A549 (cell line): Measurements from ENCODE around the gene ZNF428. TPM values are rescaled to one million over a fixed set of nuclear protein-coding genes. Genes with fewer than 3 reads are reported as not detected.

Source experiments
- ATAC-seq, 2 experiments: fragments of 200-7000 bp in 1 of 2; fragments of >200 bp in 1 of 2; cut with Nextera tagmentation in 1 of 2; cut with Tn5 transposase in 1 of 2; 3 replicates each; pipeline versions ENCODE4 v1.8.0 to v1.9.1; 2018 to 2020; ENCODE audit warnings: mild to moderate bottlenecking in 1 of 2, moderate library complexity in 1 of 2
- CTCF ChIA-PET: fragments of 300-600 bp; sonication (Branson Sonifier 250); formaldehyde crosslinking; extraction: SDS; loops from one replicate; lab custom pipeline; 2021; ENCODE audit warnings: antibody characterized with exemption, inconsistent platforms; lab: Yijun Ruan, JAX
- POLR2A ChIA-PET: fragments of 350-600 bp; formaldehyde crosslinking; extraction: SDS; loops from one replicate; lab custom pipeline; 2021; ENCODE audit warnings: antibody characterized with exemption, inconsistent platforms; lab: Yijun Ruan, JAX
- DNase-seq, 2 experiments: peaks; one replicate each; pipeline versions ENCODE4 v3.0.0 to v3.0.0-alpha.2; 2011 to 2016; ENCODE audit warnings: low read depth in 1 of 2, low spot score in 1 of 2
- FAIRE-seq: peaks from 2 replicates; lab custom pipeline; 2011; peaks lifted over from hg19 to GRCh38; lab: Jason Lieb, UNC
- H3K27ac ChIP-seq, 2 experiments: fragments of >200 bp; sonication (Bioruptor Twin); formaldehyde crosslinking; 3 replicates each; pipeline ENCODE4 v1.5.1; 2016 to 2017
- H3K4me1 ChIP-seq: fragments of >200 bp; sonication (Bioruptor Twin); formaldehyde crosslinking; 3 replicates; pipeline ENCODE4 v1.6.1; 2016
- H3K4me2 ChIP-seq: fragments of >200 bp; sonication (Bioruptor Twin); formaldehyde crosslinking; 3 replicates; pipeline ENCODE4 v1.6.1; 2016
- H3K4me3 ChIP-seq: fragments of >200 bp; sonication (Bioruptor Twin); formaldehyde crosslinking; 3 replicates; pipeline ENCODE4 v1.5.1; 2016
- H3K9me3 ChIP-seq: fragments of >200 bp; sonication (Bioruptor Twin); formaldehyde crosslinking; 3 replicates; pipeline ENCODE4 v1.6.1; 2016
- CBX2 ChIP-seq: fragments of 200-600 bp; sonication (generic); IDR thresholded peaks from 2 replicates; pipeline ENCODE4 v1.6.1; 2016; ENCODE audit warnings: low read depth, mild to moderate bottlenecking, borderline replicate concordance
- CEBPB ChIP-seq, 2 experiments: fragments of >200 bp in 1 of 2; sonication (Bioruptor Twin) in 1 of 2; formaldehyde crosslinking in 1 of 2; IDR thresholded peaks; 2 replicates each; pipeline ENCODE4 v1.6.1; 2012 to 2016
- CHD4 ChIP-seq: fragments of 200-600 bp; sonication (generic); IDR thresholded peaks from 2 replicates; pipeline ENCODE4 v1.6.1; 2016; ENCODE audit warnings: antibody characterized with exemption, mild to moderate bottlenecking, borderline replicate concordance
- E2F6 ChIP-seq: IDR thresholded peaks from 2 replicates; pipeline ENCODE4 v1.6.1; 2012; ENCODE audit warnings: low read depth, borderline replicate concordance
- EHMT2 ChIP-seq: fragments of 200-600 bp; sonication (generic); IDR thresholded peaks from 2 replicates; pipeline ENCODE4 v1.6.1; 2016; ENCODE audit warnings: antibody characterized with exemption, low read depth, mild to moderate bottlenecking, moderate library complexity
- GATA3 ChIP-seq: IDR thresholded peaks from 2 replicates; pipeline ENCODE4 v1.6.1; 2012; ENCODE audit warnings: borderline replicate concordance
- HES2 ChIP-seq: fragments of >200 bp; sonication (Bioruptor Twin); formaldehyde crosslinking; IDR thresholded peaks from 2 replicates; pipeline ENCODE4 v1.6.1; 2016
- HEYL ChIP-seq: fragments of 250-450 bp; sonication (Bioruptor Pico); IDR thresholded peaks from 2 replicates; pipeline ENCODE4 v1.8.0; 2021; ENCODE audit warnings: mild to moderate bottlenecking, moderate library complexity
- HMGXB4 ChIP-seq: fragments of 250-450 bp; sonication (Bioruptor Pico); IDR thresholded peaks from 2 replicates; pipeline ENCODE4 v1.5.0; 2021; ENCODE audit warnings: mild to moderate bottlenecking, moderate library complexity, borderline replicate concordance
- HOXA7 ChIP-seq: fragments of 250-450 bp; sonication (Bioruptor Pico); IDR thresholded peaks from 2 replicates; pipeline ENCODE4 v1.5.0; 2020; ENCODE audit warnings: mild to moderate bottlenecking, moderate library complexity
- JUN ChIP-seq, 2 experiments: fragments of >200 bp; sonication (Bioruptor Twin); formaldehyde crosslinking; IDR thresholded peaks; 2 replicates in 1 of 2; 3 replicates in 1 of 2; pipeline ENCODE4 v1.6.1; 2016 to 2017
- MAFK ChIP-seq: fragments of 450-650 bp; IDR thresholded peaks from 2 replicates; pipeline ENCODE4 v1.6.1; 2014; ENCODE audit not compliant: partially characterized antibody
- NPAS2 ChIP-seq: fragments of 250-450 bp; sonication (Bioruptor Pico); IDR thresholded peaks from 2 replicates; pipeline ENCODE4 v1.8.0; 2022; ENCODE audit warnings: mild to moderate bottlenecking, moderate library complexity, borderline replicate concordance
- NR3C1 ChIP-seq: fragments of >200 bp; sonication (Bioruptor Twin); formaldehyde crosslinking; IDR thresholded peaks from 3 replicates; pipeline ENCODE4 v1.6.1; 2017
- PBX3 ChIP-seq: IDR thresholded peaks from 2 replicates; pipeline ENCODE4 v1.6.1; 2012
- RCOR1 ChIP-seq: fragments of 150-350 bp; IDR thresholded peaks from 2 replicates; pipeline ENCODE4 v1.6.1; 2014; ENCODE audit warnings: antibody characterized with exemption, low read length, low read depth
- TFCP2L1 ChIP-seq: fragments of 250-450 bp; sonication (Bioruptor Pico); IDR thresholded peaks from 2 replicates; pipeline ENCODE4 v1.5.0; 2021; ENCODE audit warnings: mild to moderate bottlenecking
- TP53 ChIP-seq: fragments of 250-450 bp; sonication (Bioruptor Pico); IDR thresholded peaks from 2 replicates; pipeline ENCODE4 v1.5.0; 2021; ENCODE audit warnings: mild to moderate bottlenecking, moderate library complexity
- USF2 ChIP-seq: fragments of 450-650 bp; IDR thresholded peaks from 2 replicates; pipeline ENCODE4 v1.6.1; 2014; ENCODE audit warnings: antibody characterized with exemption
- ZNF302 ChIP-seq: fragments of 250-450 bp; sonication (Bioruptor Pico); IDR thresholded peaks from 2 replicates; pipeline ENCODE4 v1.9.0; 2021; ENCODE audit warnings: inconsistent platforms, mild to moderate bottlenecking, moderate library complexity
- WGBS: methylation state at CpG from one replicate; pipeline ENCODE4 v1.1.6; 2017; ENCODE audit errors: missing lambda C conversion rate; 5-methylcytosine and 5-hydroxymethylcytosine counted together
- polyA plus RNA-seq, 4 experiments: library from polyadenylated mRNA; depleted of rRNA in 3 of 4; stranded (reverse); fragments of >200 nt; fragmentation: RNase III in 1 of 4; extraction: RNeasy Plus Mini Kit Qiagen cat#74134 plus additional on column Dnase treatment in 1 of 4; gene quantifications; 2 replicates in 3 of 4; 3 replicates in 1 of 4; pipeline ENCODE4 v1.2.3, GENCODE V29; 2011 to 2017

ZNF428 gene
- polyA plus RNA-seq, 2 of the 4 experiments (the other 2 are of a cell fraction): 22.9 to 52.4 TPM

- Histone ChIP-seq H3K4me3 (no peak overlapping the region), H3K4me1 (peaks cover 12% of the 10 kb centered on the region), H3K4me2 (no peak overlapping the region), H3K9me3 (no peaks in the 10 kb centered on the region), H3K27ac (no peak overlapping the region)
- WGBS: 89% methylated on average over 6 of the region's 6 CpGs
- TF ChIP-seq TP53 (CRISPR knock-in tag) (no peak), HMGXB4 (no peak), HEYL (CRISPR knock-in tag) (no peak), PBX3 (no peak), HOXA7 (CRISPR knock-in tag) (no peak), JUN (IDR thresholded peaks at IDR 0.05) (no peak), NR3C1 (no peak), HES2 (no peak), EHMT2 (no peak), USF2 (no peak), GATA3 (no peak), CEBPB (IDR thresholded peaks at IDR 0.05) (no peak), CBX2 (no peak), E2F6 (no peak)
- CTCF ChIA-PET: interaction anchor here (1.0 kb wide), 2 partner anchors 61 to 98 kb away, joined by 3 read pairs; no protein-coding TSS in a partner anchor
- no peak for FAIRE-seq
- POLR2A ChIA-PET: no interaction called here
- no peak for ATAC-seq
- no peak for DNase-seq
Measured at GRCh38 chr19:43616954-43617353, 2.5 kb downstream of the ZNF428 start.

GRCh38 chr19:43616306-43616705, 3.1 kb downstream of the ZNF428 start:
- POLR2A ChIA-PET: interaction anchor here (1.0 kb wide), 1 partner anchor 52 kb away, joined by 3 read pairs; no protein-coding TSS in a partner anchor
- Histone ChIP-seq H3K27ac (no peak overlapping the region), H3K4me3 (no peak overlapping the region), H3K4me1 (peaks cover 12% of the 10 kb centered on the region), H3K9me3 (no peaks in the 10 kb centered on the region), H3K4me2 (no peak overlapping the region)
- no peak for ATAC-seq
- WGBS: 90% methylated on average over 1 of the region's 1 CpG
- DNase-seq: no peak
- TF ChIP-seq RCOR1 (no peak), MAFK (no peak), NR3C1 (no peak), ZNF302 (CRISPR knock-in tag) (no peak), TP53 (CRISPR knock-in tag) (no peak), NPAS2 (no peak), GATA3 (no peak), TFCP2L1 (CRISPR knock-in tag) (no peak), HMGXB4 (no peak), E2F6 (no peak), CHD4 (no peak)
- TF ChIP-seq, all 56 proteins: peak for 0
- CTCF ChIA-PET: interaction anchor here (0.8 to 1.0 kb wide), 2 partner anchors 61 to 108 kb away, joined by 3 read pairs; no protein-coding TSS in a partner anchor
- FAIRE-seq: no peak
